Gastroesophageal sphincter (tissue), 4 donors: ENCODE measurements around the gene RAB3IL1. TPM values are rescaled to one million over a fixed set of nuclear protein-coding genes. Genes with fewer than 3 reads are reported as not detected.

Source experiments
- ATAC-seq: fragments of 150-250 bp; one replicate; pipeline ENCODE4 v1.9.1; 2016; ENCODE audit warnings: mild to moderate bottlenecking, moderate library complexity
- H3K27ac ChIP-seq, 4 donors: fragments of 200-600 bp; sonication (generic) in 3 of 4; 1 replicate in 3 of 4; 2 replicates in 1 of 4; pipeline ENCODE4 v1.5.1; 2016 to 2019
- H3K27me3 ChIP-seq: fragments of 200-600 bp; sonication (generic); one replicate; pipeline ENCODE4 v1.5.1; 2019
- H3K36me3 ChIP-seq, 2 donors: fragments of 200-600 bp; sonication (generic); one replicate each; pipeline ENCODE4 v1.5.1; 2019; ENCODE audit warnings: control low read depth in 1 of 2
- H3K4me1 ChIP-seq, 3 donors: fragments of 200-600 bp; sonication (generic); 1 replicate in 2 of 3; 2 replicates in 1 of 3; pipeline ENCODE4 v1.5.1; 2016 to 2019; ENCODE audit warnings: control low read depth in 2 of 3
- H3K4me3 ChIP-seq, 2 donors: fragments of 200-600 bp; sonication (generic); one replicate each; pipeline ENCODE4 v1.5.1; 2019; ENCODE audit warnings: mild to moderate bottlenecking in 1 of 2, moderate library complexity in 1 of 2
- H3K9me3 ChIP-seq, 3 donors: fragments of 200-600 bp; sonication (generic); one replicate each; pipeline ENCODE4 v1.5.1; 2017 to 2019; ENCODE audit warnings: control low read depth in 2 of 3
- EP300 ChIP-seq: sonication (generic); formaldehyde crosslinking; IDR thresholded peaks from one replicate; pipeline ENCODE4 v1.6.1; 2017; ENCODE audit warnings: antibody characterized with exemption, mild to moderate bottlenecking
- POLR2A ChIP-seq, 2 donors: fragments of 450-650 bp; IDR thresholded peaks; one replicate each; pipeline ENCODE4 v1.6.1; 2017; ENCODE audit warnings: antibody characterized with exemption in 2 of 2, mild to moderate bottlenecking in 2 of 2, moderate library complexity in 1 of 2
- POLR2AphosphoS5 ChIP-seq: sonication (generic); formaldehyde crosslinking; IDR thresholded peaks from one replicate; pipeline ENCODE4 v1.6.1; 2017; ENCODE audit warnings: antibody characterized with exemption
- WGBS, 2 donors: methylation state at CpG; one replicate each; pipeline ENCODE4 v1.1.5; 2018; ENCODE audit warnings: low coverage in 1 of 2; 5-methylcytosine and 5-hydroxymethylcytosine counted together
- total RNA-seq, 4 donors: library from RNA; depleted of rRNA; stranded (reverse); fragments of >200 nt; gene quantifications; one replicate each; pipeline ENCODE4 v1.1.0, GENCODE V29; 2016
- TF ChIP-seq, protein P1 (sequence below), 4 experiments: fragments of 200-600 bp in 2 of 4; fragments of 450-650 bp in 2 of 4; sonication (generic) in 1 of 4; IDR thresholded peaks; one replicate each; pipeline ENCODE4 v1.5.1; 2017 to 2019; ENCODE audit warnings: antibody characterized with exemption in 4 of 4, mild to moderate bottlenecking in 2 of 4, moderate library complexity in 2 of 4

The RAB3IL1 gene
- total RNA-seq, 4 donors from 2014 or later, result 11.5 to 22.1 (median 14.7) TPM

DNA sequence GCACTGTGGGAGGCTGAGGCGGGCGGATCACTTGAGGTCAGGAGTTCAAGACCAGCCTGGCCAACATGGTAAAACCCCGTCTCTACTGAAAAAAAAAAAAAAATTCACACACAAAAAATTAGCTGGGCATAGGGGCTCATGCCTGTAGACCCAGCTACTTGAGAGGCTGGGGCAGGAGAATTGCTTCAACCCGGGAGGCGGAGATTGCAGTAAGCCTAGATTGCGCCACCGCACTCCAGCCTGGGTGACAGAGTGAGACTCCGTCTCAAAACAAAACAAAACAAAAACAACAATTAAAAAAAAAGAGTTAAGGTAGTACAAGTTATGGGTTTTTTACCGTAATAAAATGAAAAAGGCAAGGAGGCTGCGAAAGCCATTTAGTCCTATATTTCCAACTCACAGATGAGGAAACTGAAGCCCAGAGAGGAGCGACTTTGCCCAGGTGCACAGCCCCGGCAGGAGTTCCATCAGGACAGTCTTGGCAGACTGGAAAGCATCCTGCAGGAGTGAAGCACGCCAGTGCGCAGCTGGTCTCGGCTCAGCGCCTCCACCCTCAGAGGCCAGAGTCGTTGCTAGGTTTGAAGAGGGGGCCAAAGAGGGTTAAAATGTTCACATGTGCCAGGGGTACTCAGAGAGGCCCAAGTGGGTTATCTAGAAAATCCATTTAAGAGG lies 22.2 kb downstream of the RAB3IL1 start:
- 77 to 80% methylated on average over 11 to 14 of the region's 17 CpGs for WGBS, 2 donors
- no peaks in the 10 kb centered on the region for H3K27me3 ChIP-seq
- ATAC-seq, result no peak
- H3K4me3 ChIP-seq, result no peak overlapping the region
- peaks cover 3 to 45% (median 24%) of the 10 kb centered on the region in 3 donors for H3K4me1 ChIP-seq
- no peak for TF ChIP-seq POLR2A (IDR thresholded peaks at IDR 0.05)
- TF ChIP-seq, protein P1, sequence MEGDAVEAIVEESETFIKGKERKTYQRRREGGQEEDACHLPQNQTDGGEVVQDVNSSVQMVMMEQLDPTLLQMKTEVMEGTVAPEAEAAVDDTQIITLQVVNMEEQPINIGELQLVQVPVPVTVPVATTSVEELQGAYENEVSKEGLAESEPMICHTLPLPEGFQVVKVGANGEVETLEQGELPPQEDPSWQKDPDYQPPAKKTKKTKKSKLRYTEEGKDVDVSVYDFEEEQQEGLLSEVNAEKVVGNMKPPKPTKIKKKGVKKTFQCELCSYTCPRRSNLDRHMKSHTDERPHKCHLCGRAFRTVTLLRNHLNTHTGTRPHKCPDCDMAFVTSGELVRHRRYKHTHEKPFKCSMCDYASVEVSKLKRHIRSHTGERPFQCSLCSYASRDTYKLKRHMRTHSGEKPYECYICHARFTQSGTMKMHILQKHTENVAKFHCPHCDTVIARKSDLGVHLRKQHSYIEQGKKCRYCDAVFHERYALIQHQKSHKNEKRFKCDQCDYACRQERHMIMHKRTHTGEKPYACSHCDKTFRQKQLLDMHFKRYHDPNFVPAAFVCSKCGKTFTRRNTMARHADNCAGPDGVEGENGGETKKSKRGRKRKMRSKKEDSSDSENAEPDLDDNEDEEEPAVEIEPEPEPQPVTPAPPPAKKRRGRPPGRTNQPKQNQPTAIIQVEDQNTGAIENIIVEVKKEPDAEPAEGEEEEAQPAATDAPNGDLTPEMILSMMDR (IDR thresholded peaks at IDR 0.05), result no peak
- TF ChIP-seq EP300, result no peak
- no peak for TF ChIP-seq POLR2AphosphoS5
- H3K27ac ChIP-seq, result peak overlapping the region in 1 of 4 donors; percentile 34
- no peaks in the 10 kb centered on the region for H3K9me3 ChIP-seq
- peaks cover 0 to 25% of the 10 kb centered on the region in 2 donors for H3K36me3 ChIP-seq

DNA sequence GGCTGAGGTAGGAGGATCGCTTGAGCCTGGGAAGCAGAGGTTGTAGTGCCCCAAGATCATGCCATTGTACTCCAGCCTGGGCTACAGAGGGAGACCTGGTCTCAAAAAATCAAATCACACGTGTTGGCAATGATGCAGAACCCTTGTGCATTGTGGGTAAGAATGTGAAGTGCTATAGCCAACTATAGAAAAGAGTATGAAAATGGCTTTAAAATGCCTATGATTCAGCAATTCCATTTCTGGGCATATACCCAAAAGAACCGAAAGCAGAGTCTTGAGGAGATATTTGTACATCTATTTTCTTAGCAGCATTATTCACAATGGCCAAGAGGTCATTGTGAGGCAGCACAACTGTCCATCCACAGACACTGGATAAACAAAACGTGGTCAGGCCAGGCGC lies 23.4 kb downstream of the RAB3IL1 start:
- peaks cover 4 to 46% (median 29%) of the 10 kb centered on the region in 3 donors for H3K4me1 ChIP-seq
- TF ChIP-seq POLR2A (IDR thresholded peaks at IDR 0.05) (no peak), POLR2AphosphoS5 (no peak), EP300 (no peak)
- peaks cover 0 to 19% of the 10 kb centered on the region in 2 donors for H3K36me3 ChIP-seq
- H3K27ac ChIP-seq, result peak overlapping the region in 2 of 4 donors; percentile 29 to 35
- WGBS, 2 donors, result 0 to 49% methylated on average over 2 to 5 of the region's 5 CpGs
- ATAC-seq, result no peak
- no peak overlapping the region for H3K4me3 ChIP-seq
- H3K27me3 ChIP-seq, result no peaks in the 10 kb centered on the region
- no peaks in the 10 kb centered on the region for H3K9me3 ChIP-seq

DNA sequence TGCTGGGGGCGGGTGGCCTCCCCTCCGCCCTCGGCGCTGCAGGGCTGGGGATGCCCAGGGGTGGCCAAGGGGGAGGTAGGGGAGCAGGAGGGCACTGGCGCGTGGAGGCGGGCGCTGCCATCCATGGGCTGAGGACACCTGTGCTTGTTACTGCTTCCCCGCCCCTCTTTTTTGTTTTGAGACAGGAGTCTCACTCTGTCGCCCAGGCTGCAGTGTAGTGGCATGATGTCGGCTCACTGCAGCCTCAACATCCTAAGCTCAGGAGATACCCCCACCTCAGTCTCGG lies 25.3 kb downstream of the RAB3IL1 start:
- no peak for TF ChIP-seq POLR2A (IDR thresholded peaks at IDR 0.05)
- no peak for TF ChIP-seq EP300
- TF ChIP-seq POLR2AphosphoS5, result no peak
- TF ChIP-seq, protein P1 (IDR thresholded peaks at IDR 0.05), result no peak
- Histone ChIP-seq H3K9me3 (no peaks in the 10 kb centered on the region), H3K27me3 (no peaks in the 10 kb centered on the region), H3K4me3 (peak overlapping the region; percentile 21 to 93), H3K36me3 (peaks cover 0 to 6% of the 10 kb centered on the region in 2 donors), H3K27ac (peak overlapping the region; percentile 54 to 96 (median 91)), H3K4me1 (peaks cover 4 to 49% (median 29%) of the 10 kb centered on the region in 3 donors)
- 50 to 60% methylated on average over 1 to 3 of the region's 12 CpGs for WGBS, 2 donors
- ATAC-seq, result no peak

DNA sequence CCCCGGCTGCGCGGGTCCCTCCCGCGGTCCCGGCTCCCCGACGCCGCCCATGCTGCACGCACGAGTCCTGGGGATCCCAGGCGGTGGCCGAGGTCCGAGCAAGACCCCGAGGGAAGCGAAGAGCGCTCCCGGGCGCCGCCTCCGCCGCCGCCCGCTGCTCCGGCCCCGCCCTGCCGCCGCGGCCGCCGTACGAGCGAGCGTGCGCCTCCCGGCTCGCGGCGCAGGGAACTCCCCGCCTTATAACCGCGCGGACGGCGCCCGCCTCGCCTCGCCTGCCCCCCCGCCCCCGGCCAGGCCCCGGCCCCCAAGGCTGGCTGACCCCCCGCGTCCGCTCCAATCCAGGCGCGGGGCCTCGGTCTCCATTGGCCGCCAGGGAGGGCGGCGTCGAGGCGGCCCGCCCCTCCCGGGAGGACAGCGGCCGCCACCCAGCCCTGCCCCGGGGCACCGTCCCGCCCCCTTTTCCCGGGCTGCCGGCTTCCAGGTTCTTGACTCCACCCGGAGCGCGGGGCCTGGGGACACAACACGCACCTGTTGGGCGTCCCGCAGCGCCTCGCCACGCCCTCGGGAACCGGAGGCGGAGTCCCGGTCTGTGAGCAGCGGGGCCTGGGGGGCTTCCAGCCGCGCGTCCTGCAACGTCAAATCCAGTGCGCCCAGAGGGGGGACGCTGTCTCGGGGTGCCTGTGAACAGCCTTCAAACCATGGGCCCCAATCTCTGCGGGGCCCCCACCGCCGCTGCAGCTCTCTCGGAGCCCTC lies 25.9 kb downstream of the RAB3IL1 start, which contains the start of gene FADS3:
Gene FADS3, minus strand, starts transcription at position 215 of the 754 bp plus-strand sequence. Its CDS starts 164 bp downstream, at position 51.
- Histone ChIP-seq H3K4me1 (peaks cover 4 to 55% (median 29%) of the 10 kb centered on the region in 3 donors), H3K27ac (peak within 1 kb of the TSS; percentile 88 to 96 (median 92)), H3K4me3 (peak within 1 kb of the TSS; percentile 93), H3K27me3 (no peaks in the 10 kb centered on the region), H3K9me3 (no peaks in the 10 kb centered on the region), H3K36me3 (peaks cover 0 to 1% of the 10 kb centered on the region in 2 donors)
- no peak for TF ChIP-seq EP300
- TF ChIP-seq, protein P1 (IDR thresholded peaks at IDR 0.05), result peak in 2 of 4 experiments; percentile 6 to 22
- TF ChIP-seq POLR2A (IDR thresholded peaks at IDR 0.05), result peak; percentile 74 to 85
- TF ChIP-seq POLR2AphosphoS5, result peak; percentile 57
- no CpG with 5 or more reads among the region's 96 CpGs for WGBS, 2 donors
- ATAC-seq, result peak; percentile 93

DNA sequence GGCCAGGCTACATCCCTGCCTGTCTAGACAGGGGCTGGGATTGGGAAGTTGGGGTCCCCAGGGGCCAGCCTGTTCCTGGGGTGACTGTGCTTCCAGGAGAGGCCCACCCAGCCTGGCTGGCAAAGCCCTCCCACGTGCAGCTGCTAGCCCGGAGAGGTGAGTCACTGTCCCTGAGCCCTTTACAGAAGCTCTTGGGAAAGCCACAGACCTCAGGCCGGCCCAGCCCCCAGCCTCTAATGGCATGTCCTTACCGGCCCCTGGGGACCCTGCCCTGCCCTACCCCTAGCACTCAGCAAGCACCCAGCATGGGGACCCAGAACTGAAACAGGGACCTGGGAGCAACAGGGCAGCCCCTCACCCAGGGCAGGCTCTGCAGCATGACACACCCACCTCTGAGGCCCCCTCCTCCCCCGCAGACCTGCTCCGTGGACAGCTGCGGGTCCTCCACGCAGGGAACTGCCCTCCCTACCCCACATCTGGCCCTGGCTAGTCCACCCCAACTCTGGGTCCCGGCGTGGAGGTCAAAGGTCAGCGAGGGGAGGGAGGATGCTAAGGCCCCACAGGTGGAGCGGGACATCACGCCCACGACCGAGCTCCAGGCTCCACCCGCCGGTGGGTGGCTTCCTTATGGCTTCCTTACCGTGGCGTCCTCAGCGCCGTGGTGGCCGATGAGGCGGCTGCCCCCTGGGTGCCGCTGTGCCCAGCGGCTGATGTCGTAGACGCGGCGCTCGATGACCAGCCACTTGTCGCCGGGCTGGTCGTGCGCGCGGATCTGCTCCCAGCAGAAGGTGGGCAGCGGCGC lies 26.6 kb downstream of the RAB3IL1 start:
- peak; percentile 16 for ATAC-seq
- Histone ChIP-seq H3K27me3 (no peaks in the 10 kb centered on the region), H3K36me3 (no peaks in the 10 kb centered on the region), H3K4me3 (peak overlapping the region; percentile 93), H3K4me1 (peaks cover 4 to 61% (median 29%) of the 10 kb centered on the region in 3 donors), H3K27ac (peak overlapping the region; percentile 88 to 96 (median 92)), H3K9me3 (no peaks in the 10 kb centered on the region)
- WGBS, 2 donors, result no CpG with 5 or more reads among the region's 38 CpGs
- no peak for TF ChIP-seq EP300
- peak; percentile 41 for TF ChIP-seq POLR2AphosphoS5
- TF ChIP-seq, protein P1 (IDR thresholded peaks at IDR 0.05), result peak in 2 of 4 experiments; percentile 16 to 22
